ENCODE data around the gene SS18. TPM values are rescaled to one million over a fixed set of nuclear protein-coding genes. Genes with fewer than 3 reads are reported as not detected.

The SS18 gene
- total RNA-seq, 3 donors from 2014 or later, result 56.7 to 62.9 (median 59.3) TPM

- no peak for ATAC-seq
- H3K9me3 Mint-ChIP-seq, result peaks cover 4% of the 10 kb centered on the region
- no peak for DNase-seq
- no peaks in the 10 kb centered on the region for H3K27me3 Mint-ChIP-seq (ENCODE audit: low read depth)
- H3K4me3 Mint-ChIP-seq, result no peak overlapping the region
- H3K4me1 Mint-ChIP-seq (ENCODE audit: low read depth), result peaks cover 22% of the 10 kb centered on the region
- H3K36me3 Mint-ChIP-seq (ENCODE audit: insufficient read depth), result peaks cover 23% of the 10 kb centered on the region
Measured at GRCh38 chr18:26046419-26047077, 43.9 kb downstream of the SS18 start.

GRCh38 chr18:26044807-26045206, 45.6 kb downstream of the SS18 start:
- Mint-ChIP-seq H3K9me3 (peaks cover 4% of the 10 kb centered on the region), H3K4me3 (no peak overlapping the region), H3K4me1 (ENCODE audit: low read depth) (peaks cover 29% of the 10 kb centered on the region), H3K27me3 (ENCODE audit: low read depth) (no peaks in the 10 kb centered on the region), H3K36me3 (ENCODE audit: insufficient read depth) (peaks cover 27% of the 10 kb centered on the region)
- ATAC-seq (no peak), DNase-seq (no peak)

GRCh38 chr18:26040051-26040656, 50.3 kb downstream of the SS18 start:
- Mint-ChIP-seq H3K4me3 (no peak overlapping the region), H3K36me3 (ENCODE audit: insufficient read depth) (peaks cover 33% of the 10 kb centered on the region), H3K4me1 (ENCODE audit: low read depth) (peaks cover 22% of the 10 kb centered on the region), H3K27me3 (ENCODE audit: low read depth) (no peaks in the 10 kb centered on the region), H3K9me3 (peaks cover under 1% of the 10 kb centered on the region)
- no peak for ATAC-seq
- no peak for DNase-seq

GRCh38 chr18:26039203-26039602, 51.2 kb downstream of the SS18 start:
- Mint-ChIP-seq H3K4me3 (no peak overlapping the region), H3K27me3 (ENCODE audit: low read depth) (no peaks in the 10 kb centered on the region), H3K36me3 (ENCODE audit: insufficient read depth) (peaks cover 34% of the 10 kb centered on the region), H3K4me1 (ENCODE audit: low read depth) (peaks cover 19% of the 10 kb centered on the region), H3K9me3 (no peaks in the 10 kb centered on the region)
- ATAC-seq, result no peak
- DNase-seq, result no peak

- Mint-ChIP-seq H3K36me3 (ENCODE audit: insufficient read depth) (peaks cover 50% of the 10 kb centered on the region), H3K27me3 (ENCODE audit: low read depth) (no peaks in the 10 kb centered on the region)
Measured at GRCh38 chr18:26036635-26037034, 53.8 kb downstream of the SS18 start.

GRCh38 chr18:26034850-26035497, 55.4 kb downstream of the SS18 start:
- Mint-ChIP-seq H3K9me3 (no peaks in the 10 kb centered on the region), H3K4me3 (no peak overlapping the region), H3K36me3 (ENCODE audit: insufficient read depth) (peaks cover 55% of the 10 kb centered on the region), H3K4me1 (ENCODE audit: low read depth) (peaks cover 4% of the 10 kb centered on the region), H3K27me3 (ENCODE audit: low read depth) (no peaks in the 10 kb centered on the region)
- DNase-seq (no peak), ATAC-seq (no peak)

More at GRCh38 chr18:26036635-26037034, 53.8 kb downstream of the SS18 start:
- no peak for ATAC-seq
- peaks cover 10% of the 10 kb centered on the region for H3K4me1 Mint-ChIP-seq (ENCODE audit: low read depth)
- H3K4me3 Mint-ChIP-seq, result no peak overlapping the region
- DNase-seq, result no peak
- no peaks in the 10 kb centered on the region for H3K9me3 Mint-ChIP-seq

GRCh38 chr18:26022585-26022984, 67.8 kb downstream of the SS18 start:
- Mint-ChIP-seq H3K9me3 (peaks cover 6% of the 10 kb centered on the region), H3K36me3 (ENCODE audit: insufficient read depth) (peaks cover 60% of the 10 kb centered on the region), H3K27me3 (ENCODE audit: low read depth) (no peaks in the 10 kb centered on the region), H3K4me1 (ENCODE audit: low read depth) (peaks cover 5% of the 10 kb centered on the region), H3K4me3 (no peak overlapping the region)
- DNase-seq, result no peak
- ATAC-seq, result no peak

- no peak for DNase-seq
- Mint-ChIP-seq H3K9me3 (peaks cover 6% of the 10 kb centered on the region), H3K27me3 (ENCODE audit: low read depth) (no peaks in the 10 kb centered on the region), H3K4me1 (ENCODE audit: low read depth) (peaks cover 3% of the 10 kb centered on the region), H3K4me3 (no peak overlapping the region), H3K36me3 (ENCODE audit: insufficient read depth) (peaks cover 66% of the 10 kb centered on the region)
- ATAC-seq, result no peak
Measured at GRCh38 chr18:26021061-26021754, 69.2 kb downstream of the SS18 start.

- ATAC-seq (no peak), DNase-seq (no peak)
- Mint-ChIP-seq H3K4me3 (no peak overlapping the region), H3K9me3 (peaks cover under 1% of the 10 kb centered on the region), H3K36me3 (ENCODE audit: insufficient read depth) (peaks cover 47% of the 10 kb centered on the region), H3K4me1 (ENCODE audit: low read depth) (no peaks in the 10 kb centered on the region), H3K27me3 (ENCODE audit: low read depth) (no peaks in the 10 kb centered on the region)
Measured at GRCh38 chr18:26017929-26018328, 72.5 kb downstream of the SS18 start.

- no peak for ATAC-seq
- no peaks in the 10 kb centered on the region for H3K9me3 Mint-ChIP-seq
- no peak for DNase-seq
- H3K27me3 Mint-ChIP-seq (ENCODE audit: low read depth), result no peaks in the 10 kb centered on the region
- peaks cover 34% of the 10 kb centered on the region for H3K36me3 Mint-ChIP-seq (ENCODE audit: insufficient read depth)
- H3K4me1 Mint-ChIP-seq (ENCODE audit: low read depth), result no peaks in the 10 kb centered on the region
- H3K4me3 Mint-ChIP-seq, result no peak overlapping the region
Measured at GRCh38 chr18:26014462-26014861, 76.0 kb downstream of the SS18 start.

- Mint-ChIP-seq H3K27me3 (ENCODE audit: low read depth) (no peaks in the 10 kb centered on the region), H3K4me1 (ENCODE audit: low read depth) (no peaks in the 10 kb centered on the region), H3K9me3 (no peaks in the 10 kb centered on the region), H3K36me3 (ENCODE audit: insufficient read depth) (peaks cover 9% of the 10 kb centered on the region), H3K4me3 (no peak overlapping the region)
- DNase-seq (no peak), ATAC-seq (no peak)
Measured at GRCh38 chr18:26008619-26009018, 81.8 kb downstream of the SS18 start.

GRCh38 chr18:26008096-26008495, 82.3 kb downstream of the SS18 start:
- H3K4me3 Mint-ChIP-seq, result no peak overlapping the region
- ATAC-seq (no peak), DNase-seq (no peak)
- H3K4me1 Mint-ChIP-seq (ENCODE audit: low read depth), result no peaks in the 10 kb centered on the region
- H3K27me3 Mint-ChIP-seq (ENCODE audit: low read depth), result no peaks in the 10 kb centered on the region
- H3K9me3 Mint-ChIP-seq, result no peaks in the 10 kb centered on the region
- H3K36me3 Mint-ChIP-seq (ENCODE audit: insufficient read depth), result peaks cover 7% of the 10 kb centered on the region

- no peak for ATAC-seq
- no peak for DNase-seq
- Mint-ChIP-seq H3K4me1 (ENCODE audit: low read depth) (no peaks in the 10 kb centered on the region), H3K9me3 (no peaks in the 10 kb centered on the region), H3K27me3 (ENCODE audit: low read depth) (no peaks in the 10 kb centered on the region), H3K4me3 (no peak overlapping the region), H3K36me3 (ENCODE audit: insufficient read depth) (peaks cover 3% of the 10 kb centered on the region)
Measured at GRCh38 chr18:26005950-26006349, 84.5 kb downstream of the SS18 start.

- Mint-ChIP-seq H3K27me3 (ENCODE audit: low read depth) (no peaks in the 10 kb centered on the region), H3K4me1 (ENCODE audit: low read depth) (no peaks in the 10 kb centered on the region), H3K9me3 (no peaks in the 10 kb centered on the region), H3K36me3 (ENCODE audit: insufficient read depth) (no peaks in the 10 kb centered on the region), H3K4me3 (no peak overlapping the region)
- ATAC-seq, result no peak
- no peak for DNase-seq
Measured at GRCh38 chr18:26004832-26005231, 85.6 kb downstream of the SS18 start.

All from activated T-cell treated with anti-CD3 and anti-CD28 coated beads, Interleukin-2, amount 50 U/mL, for 4 hours (primary cell).